ENCODE results near the gene KIAA1671.
"Not testable (repeated sequence)": the region's sequence is repeated elsewhere in the genome, so short reads cannot be mapped to it uniquely, and the experiment has no call there.

The KIAA1671 gene

GRCh38 chr22:25219948-25220442 lies 267.5 kb downstream of the KIAA1671 start:
- in situ Hi-C loops (cut with HindIII; ENCODE audit: low sequenced_read_pairs): no loop called here
- TF ChIP-seq CTCF (IDR thresholded peaks at IDR 0.05; ENCODE audit: low read depth, low read length): no peak

GRCh38 chr22:25221790-25222189 lies 269.3 kb downstream of the KIAA1671 start:
- TF ChIP-seq CTCF (IDR thresholded peaks at IDR 0.05; ENCODE audit: low read depth, low read length): no peak
- DNase-seq (ENCODE audit: low read depth, low spot score): no peak
- in situ Hi-C loops (cut with HindIII; ENCODE audit: low sequenced_read_pairs): no loop called here
- H3K4me3 ChIP-seq (ENCODE audit: low read depth, low read length): no peak overlapping the region

More at GRCh38 chr22:25219948-25220442, 267.5 kb downstream of the KIAA1671 start:
- H3K4me3 ChIP-seq (ENCODE audit: low read depth, low read length): no peak overlapping the region
- DNase-seq (ENCODE audit: low read depth, low spot score): no peak

GRCh38 chr22:25223269-25223850 lies 270.8 kb downstream of the KIAA1671 start:
- TF ChIP-seq CTCF (IDR thresholded peaks at IDR 0.05; ENCODE audit: low read depth, low read length): no peak
- in situ Hi-C loops (cut with HindIII; ENCODE audit: low sequenced_read_pairs): no loop called here
- DNase-seq (ENCODE audit: low read depth, low spot score): no peak
- H3K4me3 ChIP-seq (ENCODE audit: low read depth, low read length): no peak overlapping the region

GRCh38 chr22:25228822-25229221 lies 276.3 kb downstream of the KIAA1671 start:
- no peak for DNase-seq (ENCODE audit: low read depth, low spot score)
- in situ Hi-C loops (cut with HindIII; ENCODE audit: low sequenced_read_pairs): no loop called here
- no peak for TF ChIP-seq CTCF (IDR thresholded peaks at IDR 0.05; ENCODE audit: low read depth, low read length)
- H3K4me3 ChIP-seq (ENCODE audit: low read depth, low read length): no peak overlapping the region

- H3K4me3 ChIP-seq (ENCODE audit: low read depth, low read length); DNase-seq (ENCODE audit: low read depth, low spot score); in situ Hi-C loops (cut with HindIII; ENCODE audit: low sequenced_read_pairs): not testable (repeated sequence)
Measured at GRCh38 chr22:25230760-25231159, 278.2 kb downstream of the KIAA1671 start.

- TF ChIP-seq CTCF (IDR thresholded peaks at IDR 0.05; ENCODE audit: low read depth, low read length): no peak
- no peak overlapping the region for H3K4me3 ChIP-seq (ENCODE audit: low read depth, low read length)
- in situ Hi-C loops (cut with HindIII; ENCODE audit: low sequenced_read_pairs): no loop called here
- DNase-seq (ENCODE audit: low read depth, low spot score): no peak
Measured at GRCh38 chr22:25232301-25232700, 279.8 kb downstream of the KIAA1671 start.

GRCh38 chr22:25233706-25234105 lies 281.2 kb downstream of the KIAA1671 start:
- H3K4me3 ChIP-seq (ENCODE audit: low read depth, low read length); in situ Hi-C loops (cut with HindIII; ENCODE audit: low sequenced_read_pairs); DNase-seq (ENCODE audit: low read depth, low spot score): not testable (repeated sequence)

Data from astrocyte of the spinal cord (primary cell).